Mesothelial cell of epicardium (in vitro differentiated cells): ENCODE results near the gene CST11. TPM values are rescaled to one million over a fixed set of nuclear protein-coding genes. Genes with fewer than 3 reads are reported as not detected.

Source experiments
- DNase-seq, 2 experiments: peaks; one replicate each; pipeline ENCODE4 v3.0.0; 2021; ENCODE audit warnings: low spot score in 2 of 2; ENCODE audit not compliant: unreplicated experiment in 2 of 2
- H3K27ac Mint-ChIP-seq: 2 replicates; pipeline ENCODE4 v1.8.0; 2021; ENCODE audit warnings: mixed read lengths
- H3K27me3 Mint-ChIP-seq: 2 replicates; pipeline ENCODE4 v1.8.0; 2021; ENCODE audit warnings: low read depth, mixed read lengths
- H3K36me3 Mint-ChIP-seq: 2 replicates; pipeline ENCODE4 v1.8.0; 2021; ENCODE audit warnings: mixed read lengths
- H3K4me1 Mint-ChIP-seq: 2 replicates; pipeline ENCODE4 v1.8.0; 2021; ENCODE audit warnings: mixed read lengths
- H3K4me3 Mint-ChIP-seq: 2 replicates; pipeline ENCODE4 v1.8.0; 2021; ENCODE audit warnings: mild to moderate bottlenecking, moderate library complexity, mixed read lengths
- H3K9me3 Mint-ChIP-seq: 2 replicates; pipeline ENCODE4 v1.8.0; 2021; ENCODE audit warnings: mixed read lengths
- CTCF ChIP-seq: fragments of 200-600 bp; sonication (generic); IDR thresholded peaks from one replicate; pipeline ENCODE4 v1.5.0; 2021; ENCODE audit warnings: antibody characterized with exemption; ENCODE audit not compliant: unreplicated experiment
- total RNA-seq: library from RNA; stranded (reverse); gene quantifications from 3 replicates; pipeline ENCODE4 v1.2.1, GENCODE V29; 2021

Gene CST11
- total RNA-seq, 1 donor from 2014 or later = not detected

- H3K4me1 Mint-ChIP-seq = peaks cover 19% of the 10 kb centered on the region
- H3K27me3 Mint-ChIP-seq = no peaks in the 10 kb centered on the region
- DNase-seq = no peak
- H3K4me3 Mint-ChIP-seq = no peak overlapping the region
- no peaks in the 10 kb centered on the region for H3K36me3 Mint-ChIP-seq
- no peak for TF ChIP-seq CTCF
- no peak overlapping the region for H3K27ac Mint-ChIP-seq
- H3K9me3 Mint-ChIP-seq = peaks cover 4% of the 10 kb centered on the region
Observed at GRCh38 chr20:23407781-23408464, 44.8 kb downstream of the CST11 start.

GRCh38 chr20:23406880-23407279, 45.8 kb downstream of the CST11 start:
- Mint-ChIP-seq H3K36me3 (peaks cover 5% of the 10 kb centered on the region), H3K4me1 (peaks cover 13% of the 10 kb centered on the region), H3K4me3 (no peak overlapping the region), H3K27me3 (no peaks in the 10 kb centered on the region), H3K27ac (no peak overlapping the region), H3K9me3 (peaks cover 4% of the 10 kb centered on the region)
- TF ChIP-seq CTCF = no peak
- DNase-seq = no peak

GRCh38 chr20:23404196-23404595, 48.5 kb downstream of the CST11 start:
- Mint-ChIP-seq H3K27ac (peak overlapping the region; percentile 19), H3K27me3 (no peaks in the 10 kb centered on the region), H3K4me1 (peaks cover 3% of the 10 kb centered on the region), H3K9me3 (peaks cover 4% of the 10 kb centered on the region), H3K4me3 (no peak overlapping the region), H3K36me3 (peaks cover 10% of the 10 kb centered on the region)
- no peak for TF ChIP-seq CTCF
- DNase-seq = no peak

GRCh38 chr20:23403751-23404150, 48.9 kb downstream of the CST11 start:
- Mint-ChIP-seq H3K4me1 (peaks cover 3% of the 10 kb centered on the region), H3K9me3 (peaks cover 4% of the 10 kb centered on the region), H3K27me3 (no peaks in the 10 kb centered on the region), H3K4me3 (no peak overlapping the region), H3K27ac (no peak overlapping the region), H3K36me3 (peaks cover 10% of the 10 kb centered on the region)
- DNase-seq = no peak
- no peak for TF ChIP-seq CTCF

GRCh38 chr20:23401051-23401450, 51.6 kb downstream of the CST11 start:
- no peak for TF ChIP-seq CTCF
- no peaks in the 10 kb centered on the region for H3K9me3 Mint-ChIP-seq
- H3K4me1 Mint-ChIP-seq = peaks cover 3% of the 10 kb centered on the region
- no peaks in the 10 kb centered on the region for H3K27me3 Mint-ChIP-seq
- no peak overlapping the region for H3K27ac Mint-ChIP-seq
- no peak overlapping the region for H3K4me3 Mint-ChIP-seq
- H3K36me3 Mint-ChIP-seq = peaks cover 14% of the 10 kb centered on the region
- no peak for DNase-seq

Other genes starting within 250 kb of the CST11 start
- 23.7 to 25.5 TPM (median 24.8 TPM) in 3 replicates for gene NXT1, start 102.1 kb downstream of the CST11 start, total RNA-seq
- 13.9 to 15.3 TPM (median 15.0 TPM) in 3 replicates for gene GZF1, start 90.7 kb downstream of the CST11 start, total RNA-seq
- 16.3 to 18.0 TPM (median 16.4 TPM) in 3 replicates for gene NAPB, start 31.4 kb downstream of the CST11 start, total RNA-seq
- gene CSTL1, start 13.2 kb downstream of the CST11 start, total RNA-seq = not detected in 3 replicates
- gene CST8, start 38.2 kb upstream of the CST11 start, total RNA-seq = not detected in 3 replicates
- not detected in 3 replicates for gene CST9L, start 115.6 kb upstream of the CST11 start, total RNA-seq
- not detected in 3 replicates for gene CST9, start 153.0 kb upstream of the CST11 start, total RNA-seq
- gene CST3, start 185.1 kb upstream of the CST11 start, total RNA-seq = 127 to 138 TPM (median 130 TPM) in 3 replicates
- gene CST4, start 236.2 kb upstream of the CST11 start, total RNA-seq = not detected in 3 replicates